SK-N-SH (cell line): ENCODE results near the gene MICALL1.

Experiments
- CTCF ChIP-seq: fragments of 200-600 bp; sonication (generic); IDR thresholded peaks from 2 replicates; pipeline ENCODE4 v1.6.1; 2017; ENCODE audit warnings: antibody characterized with exemption, mild to moderate bottlenecking, moderate library complexity
- EP300 ChIP-seq, 2 experiments: IDR thresholded peaks; 2 replicates each; pipeline versions ENCODE4 v1.4.0 to v1.6.1; 2012; ENCODE audit warnings: borderline replicate concordance in 1 of 2, low read depth in 1 of 2, low read length in 1 of 2
- EZH2phosphoT487 ChIP-seq: fragments of 200-600 bp; sonication (generic); IDR thresholded peaks from 2 replicates; pipeline ENCODE4 v1.6.1; 2017; ENCODE audit warnings: low read depth, mixed run types, mild to moderate bottlenecking, antibody characterized with exemption, moderate library complexity, borderline replicate concordance
- FOXJ3 ChIP-seq: sonication (generic); formaldehyde crosslinking; IDR thresholded peaks from 2 replicates; pipeline ENCODE4 v1.5.1; 2020; ENCODE audit warnings: mild to moderate bottlenecking, missing genetic modification reagents
- FOXM1 ChIP-seq: IDR thresholded peaks from 2 replicates; pipeline ENCODE4 v1.4.0; 2012; ENCODE audit warnings: low read depth, mild to moderate bottlenecking
- GABPA ChIP-seq: IDR thresholded peaks from 2 replicates; pipeline ENCODE4 v1.4.0; 2012; ENCODE audit warnings: low read depth, mild to moderate bottlenecking
- POLR2AphosphoS5 ChIP-seq: IDR thresholded peaks from 2 replicates; pipeline ENCODE4 v1.6.1; 2012; ENCODE audit warnings: low read depth, low read length
- REST ChIP-seq: IDR thresholded peaks from 2 replicates; pipeline ENCODE4 v1.6.1; 2012; ENCODE audit warnings: mild to moderate bottlenecking, low read depth, low read length, moderate library complexity
- SIN3A ChIP-seq: IDR thresholded peaks from 2 replicates; pipeline ENCODE4 v1.6.1; 2012; ENCODE audit warnings: low read depth, mild to moderate bottlenecking, low read length, moderate library complexity, borderline replicate concordance
- SMC3 ChIP-seq: IDR thresholded peaks from 2 replicates; pipeline ENCODE4 v1.6.1; 2012; ENCODE audit warnings: low read depth, low read length, improper control_type of control experiment
- TCF12 ChIP-seq: IDR thresholded peaks from 2 replicates; pipeline ENCODE4 v1.4.0; 2012
- YY1 ChIP-seq: IDR thresholded peaks from 2 replicates; pipeline ENCODE4 v1.4.0; 2012; ENCODE audit warnings: low read depth, mild to moderate bottlenecking

- TF ChIP-seq REST (no peak), SIN3A (no peak), YY1 (no peak), EZH2phosphoT487 (no peak), TCF12 (no peak), CTCF (no peak), FOXM1 (no peak), POLR2AphosphoS5 (no peak), FOXJ3 (CRISPR knock-in tag) (no peak), EP300 (IDR thresholded peaks at IDR 0.05; ENCODE audit: borderline replicate concordance in 1 of 2, low read depth in 1 of 2, low read length in 1 of 2) (no peak), SMC3 (no peak), GABPA (no peak)
Observed at GRCh38 chr22:37922191-37922590, 16.1 kb downstream of the MICALL1 start.
